Testis (tissue), 3 donors: ENCODE measurements around the gene ZSWIM5. TPM values are rescaled to one million over a fixed set of nuclear protein-coding genes. Genes with fewer than 3 reads are reported as not detected.
"Not testable (repeated sequence)": the region's sequence is repeated elsewhere in the genome, so short reads cannot be mapped to it uniquely, and the experiment has no call there.

ENCODE experiments used
- DNase-seq: peaks from one replicate; pipeline ENCODE4 v3.0.0-alpha.2; 2019
- H3K27ac ChIP-seq, 2 donors: fragments of 200-600 bp; sonication (generic); one replicate each; pipeline ENCODE4 v1.5.1; 2019
- H3K27me3 ChIP-seq: fragments of 200-600 bp; sonication (generic); one replicate; pipeline ENCODE4 v1.5.1; 2019
- H3K36me3 ChIP-seq: fragments of 200-600 bp; sonication (generic); one replicate; pipeline ENCODE4 v1.5.1; 2017; ENCODE audit warnings: low read depth; ENCODE audit errors: missing control alignments
- H3K4me1 ChIP-seq: fragments of 200-600 bp; sonication (generic); one replicate; pipeline ENCODE4 v1.5.1; 2019
- H3K4me3 ChIP-seq, 2 donors: fragments of 200-600 bp; sonication (generic); one replicate each; pipeline ENCODE4 v1.5.1; 2017 to 2019
- H3K9me3 ChIP-seq: fragments of 200-600 bp; sonication (generic); one replicate; pipeline ENCODE4 v1.5.1; 2017
- CTCF ChIP-seq, 3 experiments: fragments of 450-650 bp in 2 of 3; fragments of 200-600 bp in 1 of 3; sonication (generic) in 1 of 3; IDR thresholded peaks; one replicate each; pipeline ENCODE4 v1.5.1; 2016 to 2019; ENCODE audit warnings: antibody characterized with exemption in 3 of 3, mild to moderate bottlenecking in 2 of 3, moderate library complexity in 1 of 3
- POLR2A ChIP-seq: fragments of 450-650 bp; IDR thresholded peaks from one replicate; pipeline ENCODE4 v1.6.1; 2017; ENCODE audit warnings: antibody characterized with exemption, mild to moderate bottlenecking, moderate library complexity
- WGBS, 2 donors: methylation state at CpG; one replicate each; pipeline ENCODE4 v1.1.5; 2018; 5-methylcytosine and 5-hydroxymethylcytosine counted together
- intact Hi-C: fragments of 100-400 bp; cut with DNase I; formaldehyde crosslinking; loops from one replicate; pipeline ENCODE4 v1.15.1; 2023; ENCODE audit warnings: low total_unique reads
- polyA plus RNA-seq: library from polyadenylated mRNA; stranded (reverse); fragments of 350-450 nt; fragmentation: Illumina TruSeq; extraction: RNeasy Lipid Tissue Mini Kit (QIAGEN cat#74804); gene quantifications from one replicate; pipeline ENCODE4 v1.2.3, GENCODE V29; 2014; ENCODE audit warnings: low read depth, low replicate concordance; ENCODE audit not compliant: insufficient read depth
- total RNA-seq, 2 donors: library from RNA; depleted of rRNA; stranded (reverse); fragments of >200 nt; gene quantifications; one replicate each; pipeline ENCODE4 v1.2.3, GENCODE V29; 2016

ZSWIM5 gene
- total and polyA plus RNA-seq, 3 donors from 2014 or later, result 8.8 to 19.5 (median 13.7) TPM

GRCh38 chr1:45141247-45142003 lies 65.0 kb downstream of the ZSWIM5 start:
- Histone ChIP-seq H3K36me3 (no peaks in the 10 kb centered on the region), H3K27ac (no peak overlapping the region), H3K4me1 (peaks cover 5% of the 10 kb centered on the region), H3K4me3 (no peak overlapping the region), H3K27me3 (no peaks in the 10 kb centered on the region), H3K9me3 (no peaks in the 10 kb centered on the region)
- TF ChIP-seq POLR2A, result no peak
- no peak for TF ChIP-seq CTCF (IDR thresholded peaks at IDR 0.05)
- 45 to 57% methylated on average over 4 of the region's 4 CpGs for WGBS, 2 donors
- DNase-seq, result no peak
- intact Hi-C loops, result no loop called here

GRCh38 chr1:45136984-45137383 lies 69.4 kb downstream of the ZSWIM5 start:
- H3K9me3 ChIP-seq, result no peaks in the 10 kb centered on the region
- 90 to 91% methylated on average over 2 of the region's 2 CpGs for WGBS, 2 donors
- no peak for TF ChIP-seq CTCF (IDR thresholded peaks at IDR 0.05)
- TF ChIP-seq POLR2A, result no peak

GRCh38 chr1:45135316-45135715 lies 71.1 kb downstream of the ZSWIM5 start:
- no peaks in the 10 kb centered on the region for H3K9me3 ChIP-seq

More at GRCh38 chr1:45136984-45137383, 69.4 kb downstream of the ZSWIM5 start:
- intact Hi-C loops, result no loop called here
- H3K27me3 ChIP-seq, result no peaks in the 10 kb centered on the region
- no peak overlapping the region for H3K27ac ChIP-seq
- peaks cover 5% of the 10 kb centered on the region for H3K4me1 ChIP-seq
- H3K4me3 ChIP-seq, result no peak overlapping the region
- H3K36me3 ChIP-seq, result no peaks in the 10 kb centered on the region
- no peak for DNase-seq

GRCh38 chr1:45134461-45134873 lies 71.9 kb downstream of the ZSWIM5 start:
- H3K36me3 ChIP-seq, result no peaks in the 10 kb centered on the region
- TF ChIP-seq POLR2A (no peak), CTCF (IDR thresholded peaks at IDR 0.05) (no peak)
- WGBS, 2 donors, result 78 to 79% methylated on average over 2 of the region's 2 CpGs
- H3K4me1 ChIP-seq, result no peaks in the 10 kb centered on the region
- no peak for DNase-seq
- H3K9me3 ChIP-seq, result no peaks in the 10 kb centered on the region
- H3K27ac ChIP-seq, result no peak overlapping the region
- no peaks in the 10 kb centered on the region for H3K27me3 ChIP-seq
- H3K4me3 ChIP-seq, result no peak overlapping the region
- intact Hi-C loops, result no loop called here

More at GRCh38 chr1:45135316-45135715, 71.1 kb downstream of the ZSWIM5 start:
- Histone ChIP-seq H3K27ac (no peak overlapping the region), H3K4me3 (no peak overlapping the region), H3K27me3 (no peaks in the 10 kb centered on the region), H3K36me3 (no peaks in the 10 kb centered on the region), H3K4me1 (no peaks in the 10 kb centered on the region)
- DNase-seq, result no peak
- WGBS, 2 donors, result 86 to 88% methylated on average over 1 of the region's 1 CpG
- no peak for TF ChIP-seq CTCF (IDR thresholded peaks at IDR 0.05)
- no peak for TF ChIP-seq POLR2A
- intact Hi-C loops, result no loop called here

GRCh38 chr1:45132719-45133118 lies 73.7 kb downstream of the ZSWIM5 start:
- H3K27ac ChIP-seq, H3K4me3 ChIP-seq, DNase-seq, H3K9me3 ChIP-seq, H3K27me3 ChIP-seq, intact Hi-C loops, H3K4me1 ChIP-seq, H3K36me3 ChIP-seq: not testable (repeated sequence)
- WGBS, 2 donors, result 90 to 97% methylated on average over 2 of the region's 2 CpGs
